OCI-LY7 (cell line): ENCODE results near the gene GALC.

Experiments
- EZH2phosphoT487 ChIP-seq: fragments of 200-600 bp; sonication (generic); IDR thresholded peaks from 2 replicates; pipeline ENCODE4 v1.6.1; 2018; ENCODE audit warnings: low read depth, borderline replicate concordance, mild to moderate bottlenecking, mixed run types, antibody characterized with exemption, low read length, moderate library complexity, mixed read lengths
- TF ChIP-seq, protein P1 (sequence below): fragments of 200-600 bp; sonication (generic); conservative IDR thresholded peaks from 2 replicates; pipeline ENCODE4 v1.5.1; 2014; ENCODE audit warnings: mild to moderate bottlenecking, antibody characterized with exemption, low read length, moderate library complexity, mixed read lengths

DNA sequence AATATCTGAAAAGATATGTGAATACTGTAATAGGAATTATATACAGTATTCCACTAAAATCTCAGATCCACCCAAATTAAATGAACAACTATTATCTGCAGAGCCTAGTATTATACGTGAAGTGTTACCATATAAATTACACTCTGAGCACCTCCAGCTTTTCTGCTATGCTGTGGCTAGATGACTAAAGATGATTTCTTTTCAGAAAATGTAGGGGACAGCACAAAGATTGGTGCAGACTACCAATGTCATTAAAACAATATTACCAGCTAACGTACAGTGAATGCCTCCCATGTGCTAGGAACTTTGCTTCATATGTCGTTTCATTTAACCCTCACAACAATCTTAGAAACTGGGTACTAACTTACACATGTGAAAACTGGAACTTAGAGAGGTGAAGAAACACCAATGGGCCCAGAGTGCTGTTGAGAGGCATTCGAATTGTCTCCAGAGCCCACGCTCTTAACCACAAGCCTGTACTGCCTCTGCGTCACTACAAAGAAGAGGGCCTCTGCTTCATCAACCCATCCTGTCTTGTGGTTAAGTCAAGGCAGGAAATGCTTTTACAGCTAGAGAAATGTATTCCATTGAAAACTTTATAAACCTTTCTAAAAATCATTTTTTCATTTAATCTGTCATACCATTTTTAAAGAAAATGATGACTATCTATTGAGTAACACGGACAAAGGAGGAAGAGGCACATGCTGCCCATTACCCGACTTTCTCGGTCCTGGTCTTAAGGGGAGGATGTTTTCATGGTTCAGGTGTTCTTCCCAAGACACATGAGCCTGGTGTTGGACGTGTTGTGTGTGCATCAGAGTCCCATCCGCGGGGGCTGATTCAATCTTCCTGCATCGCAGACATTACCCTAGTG is 13.2 kb upstream of the GALC start:
- TF ChIP-seq, protein P1, sequence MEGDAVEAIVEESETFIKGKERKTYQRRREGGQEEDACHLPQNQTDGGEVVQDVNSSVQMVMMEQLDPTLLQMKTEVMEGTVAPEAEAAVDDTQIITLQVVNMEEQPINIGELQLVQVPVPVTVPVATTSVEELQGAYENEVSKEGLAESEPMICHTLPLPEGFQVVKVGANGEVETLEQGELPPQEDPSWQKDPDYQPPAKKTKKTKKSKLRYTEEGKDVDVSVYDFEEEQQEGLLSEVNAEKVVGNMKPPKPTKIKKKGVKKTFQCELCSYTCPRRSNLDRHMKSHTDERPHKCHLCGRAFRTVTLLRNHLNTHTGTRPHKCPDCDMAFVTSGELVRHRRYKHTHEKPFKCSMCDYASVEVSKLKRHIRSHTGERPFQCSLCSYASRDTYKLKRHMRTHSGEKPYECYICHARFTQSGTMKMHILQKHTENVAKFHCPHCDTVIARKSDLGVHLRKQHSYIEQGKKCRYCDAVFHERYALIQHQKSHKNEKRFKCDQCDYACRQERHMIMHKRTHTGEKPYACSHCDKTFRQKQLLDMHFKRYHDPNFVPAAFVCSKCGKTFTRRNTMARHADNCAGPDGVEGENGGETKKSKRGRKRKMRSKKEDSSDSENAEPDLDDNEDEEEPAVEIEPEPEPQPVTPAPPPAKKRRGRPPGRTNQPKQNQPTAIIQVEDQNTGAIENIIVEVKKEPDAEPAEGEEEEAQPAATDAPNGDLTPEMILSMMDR: no peak
- TF ChIP-seq EZH2phosphoT487: no peak
